HG03378 (cell line): ENCODE results near the gene TOGARAM2.

Source experiments
- ATAC-seq: cut with Tn5 transposase; IDR thresholded peaks from one replicate; pipeline ENCODE4 v1.9.1; 2021; ENCODE audit warnings: mild to moderate bottlenecking, moderate library complexity; ENCODE audit not compliant: unreplicated experiment

TOGARAM2 gene

DNA sequence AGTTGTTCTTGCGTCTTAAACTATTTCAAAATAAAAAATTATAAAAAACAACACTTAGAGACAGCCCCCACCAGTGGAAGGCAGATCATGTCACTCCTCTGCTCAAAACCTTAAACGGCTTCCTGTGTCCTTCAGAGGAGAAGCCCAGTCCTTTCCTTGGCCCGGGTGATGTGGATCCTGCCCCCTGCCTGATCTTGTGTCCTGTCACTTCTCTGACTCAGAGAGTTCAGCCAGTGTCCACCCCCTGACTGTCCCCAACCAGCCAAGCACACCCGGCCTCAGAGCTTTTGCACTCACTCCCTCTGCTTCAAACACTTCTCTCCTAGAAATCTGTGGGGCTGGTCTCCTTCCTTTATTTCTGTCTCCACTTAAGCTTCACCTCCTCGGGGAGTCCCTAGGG lies 35.4 kb downstream of the TOGARAM2 start:
- no peak for ATAC-seq

DNA sequence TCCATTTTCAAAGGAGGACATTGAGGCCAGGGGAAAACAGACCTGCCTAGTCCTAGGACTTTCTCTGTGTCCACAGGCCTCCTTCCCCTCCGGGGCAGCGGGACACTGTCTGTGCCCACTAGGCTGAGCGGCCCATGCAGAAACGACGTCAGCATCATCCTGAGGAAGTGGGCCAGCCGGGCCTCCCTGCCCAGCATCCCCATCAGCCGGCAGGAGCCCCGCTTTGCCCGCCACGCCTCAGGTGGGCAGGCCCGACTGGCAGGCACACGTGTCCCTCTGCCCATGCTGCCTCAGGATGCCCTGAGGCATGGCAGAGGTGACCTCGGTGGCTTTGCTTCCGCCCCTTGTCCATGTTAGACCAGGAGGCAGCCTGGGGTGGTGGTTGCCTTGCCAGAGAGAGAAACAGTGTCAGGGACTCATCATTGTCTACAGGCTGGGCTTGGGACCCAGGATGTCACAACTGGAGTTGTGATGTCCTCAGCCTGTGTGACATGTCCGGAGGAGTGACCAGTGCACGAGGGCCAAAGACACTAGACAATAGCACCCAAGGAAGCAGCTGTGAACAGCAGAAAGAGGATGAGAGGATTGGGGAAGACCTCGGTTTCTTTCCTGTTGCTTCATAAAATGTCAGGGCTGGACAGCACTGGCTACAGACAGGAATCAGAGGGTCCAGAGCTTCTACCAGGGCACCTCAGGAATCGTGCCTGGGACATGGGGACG lies 36.8 kb downstream of the TOGARAM2 start:
- ATAC-seq = no peak

DNA sequence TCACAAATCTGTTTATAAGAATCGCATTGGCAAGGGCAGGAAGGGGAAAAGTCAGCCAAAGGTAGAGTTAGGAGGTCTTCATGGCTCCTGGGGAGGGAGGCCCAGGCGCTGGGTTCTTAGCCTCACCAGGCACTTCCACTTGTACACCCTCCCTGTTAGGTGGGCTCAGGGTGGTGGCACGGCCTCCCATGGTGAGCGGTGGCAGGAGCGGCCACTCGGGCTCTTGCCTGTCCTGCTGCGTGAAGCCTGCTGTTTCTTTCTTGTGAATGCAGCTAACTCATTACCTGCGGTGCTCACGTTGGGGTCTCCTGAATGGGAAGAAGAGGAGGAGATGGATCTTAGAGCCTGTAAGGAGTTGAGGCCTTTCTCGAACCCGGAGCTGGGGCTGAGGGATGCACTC lies 40.8 kb downstream of the TOGARAM2 start:
- no peak for ATAC-seq

DNA sequence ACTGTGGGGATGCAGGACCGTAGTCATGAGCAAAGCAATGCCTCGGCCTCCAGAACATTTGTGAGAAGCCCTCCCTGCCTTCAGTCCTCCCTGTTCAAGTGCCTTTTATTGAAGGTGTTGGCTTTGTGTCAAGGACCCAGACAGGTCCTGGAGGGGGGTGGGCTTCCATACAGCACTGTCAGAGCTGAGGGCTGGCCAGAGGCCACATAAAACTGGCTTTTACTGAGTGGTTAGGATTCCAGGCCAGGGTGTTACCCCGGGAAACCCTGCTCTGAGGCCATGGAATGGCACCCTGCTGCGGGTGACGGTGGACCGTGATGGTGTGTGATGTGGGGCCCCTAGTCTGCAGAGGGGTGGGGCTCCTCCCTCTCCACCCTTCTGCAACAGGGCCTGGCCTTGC lies 41.6 kb downstream of the TOGARAM2 start:
- no peak for ATAC-seq

DNA sequence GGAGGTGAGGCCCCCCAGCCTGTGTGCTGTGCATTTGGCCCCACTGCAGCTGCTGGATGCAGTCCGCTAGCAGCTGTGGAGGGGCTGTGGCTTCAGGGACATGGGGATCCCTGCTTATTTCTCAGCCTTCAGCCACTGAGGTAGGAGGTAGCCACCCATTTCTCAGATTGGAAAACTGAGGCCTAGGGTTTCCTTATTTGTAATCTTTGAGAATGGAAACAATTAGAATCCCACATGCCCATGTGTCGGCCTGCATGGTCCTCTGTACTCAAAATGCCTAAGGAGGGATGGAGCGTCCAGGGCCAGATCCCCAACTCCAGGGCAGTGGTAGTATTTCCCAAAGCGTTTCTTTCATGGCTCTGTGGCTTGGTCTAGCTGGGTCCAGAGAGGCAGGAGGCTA lies 42.1 kb downstream of the TOGARAM2 start:
- no peak for ATAC-seq

DNA sequence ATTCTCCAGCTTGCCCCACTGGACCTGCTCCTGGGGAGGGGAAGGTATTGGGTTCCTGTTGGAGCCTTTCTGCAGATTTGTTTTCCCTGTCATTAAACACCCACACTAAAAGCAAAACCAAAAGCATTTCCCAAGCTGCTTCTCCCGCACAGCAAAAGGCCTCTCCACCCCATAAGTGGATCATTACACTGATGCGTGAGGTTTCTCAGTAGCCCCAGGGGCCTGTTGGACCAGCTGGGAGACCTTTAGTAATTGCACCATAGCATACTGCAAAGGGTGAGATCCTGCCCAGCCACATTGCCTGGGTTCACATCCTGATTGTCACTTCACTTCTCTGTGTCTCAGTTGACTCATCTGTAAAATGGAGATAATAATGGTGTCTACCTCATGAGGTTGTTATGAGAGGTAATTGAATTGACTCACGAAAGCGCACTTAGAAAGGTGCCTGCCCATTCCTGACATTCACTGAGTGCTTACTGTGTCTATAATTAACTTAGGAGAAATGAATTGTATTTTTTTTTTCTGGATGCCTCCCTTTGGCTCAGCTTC lies 43.9 kb downstream of the TOGARAM2 start:
- no peak for ATAC-seq

DNA sequence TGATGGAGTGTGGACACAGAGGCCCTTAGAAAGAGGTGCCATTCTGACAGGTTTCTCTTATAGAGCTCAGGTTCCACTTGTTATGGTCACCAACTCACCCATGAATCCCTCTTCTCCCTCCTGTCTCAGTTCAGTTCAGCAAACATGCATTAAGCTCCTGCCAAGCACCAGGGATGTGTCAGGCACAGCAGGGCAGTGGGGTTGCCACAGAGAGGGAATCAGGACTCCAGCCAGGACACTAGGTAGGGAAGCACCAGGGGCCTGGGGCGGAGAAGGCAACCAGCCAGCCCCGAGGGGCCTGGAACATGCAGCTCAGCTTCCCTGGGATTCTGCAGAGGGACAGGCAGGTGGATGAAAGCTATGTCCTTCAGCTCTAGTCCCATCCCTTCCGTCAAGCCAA lies 44.6 kb downstream of the TOGARAM2 start:
- no peak for ATAC-seq

DNA sequence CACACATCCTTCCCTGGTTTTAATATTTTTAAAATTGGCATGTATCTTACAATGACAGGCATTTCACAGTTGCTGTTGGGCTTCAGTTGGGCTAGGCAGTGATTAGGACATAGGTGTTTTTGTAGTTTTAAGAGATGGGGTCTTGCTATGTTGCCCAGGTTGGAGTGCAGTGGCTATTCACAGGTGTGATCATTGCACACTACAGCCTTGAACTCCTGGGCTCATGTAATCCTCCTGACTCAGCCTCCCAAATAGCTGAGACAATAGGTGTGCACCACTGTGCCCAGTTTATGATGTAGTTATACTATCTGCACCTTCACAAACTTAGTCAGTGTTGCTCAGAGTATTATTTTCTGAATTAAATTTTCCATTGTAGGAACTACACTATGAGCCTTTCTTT lies 49.9 kb downstream of the TOGARAM2 start:
- ATAC-seq = no peak

DNA sequence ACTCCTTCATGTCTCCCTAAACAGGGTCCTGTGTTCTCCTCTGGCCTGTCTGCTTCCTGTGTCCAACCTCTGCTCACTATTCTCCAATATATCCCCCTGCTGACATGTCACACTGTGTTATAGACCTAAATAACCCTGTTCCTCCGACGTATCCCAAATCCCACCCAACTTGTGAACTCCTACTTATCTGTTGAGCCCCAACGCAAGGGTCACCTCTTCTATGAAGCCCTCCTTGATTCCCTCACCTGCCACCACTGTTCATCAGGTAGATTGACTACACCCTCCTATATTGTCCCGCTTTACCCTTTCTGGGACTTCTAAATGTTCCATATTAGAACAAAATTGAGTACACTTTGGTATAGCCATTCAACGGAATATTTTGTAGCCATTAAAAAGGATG lies 51.1 kb downstream of the TOGARAM2 start:
- no peak for ATAC-seq

DNA sequence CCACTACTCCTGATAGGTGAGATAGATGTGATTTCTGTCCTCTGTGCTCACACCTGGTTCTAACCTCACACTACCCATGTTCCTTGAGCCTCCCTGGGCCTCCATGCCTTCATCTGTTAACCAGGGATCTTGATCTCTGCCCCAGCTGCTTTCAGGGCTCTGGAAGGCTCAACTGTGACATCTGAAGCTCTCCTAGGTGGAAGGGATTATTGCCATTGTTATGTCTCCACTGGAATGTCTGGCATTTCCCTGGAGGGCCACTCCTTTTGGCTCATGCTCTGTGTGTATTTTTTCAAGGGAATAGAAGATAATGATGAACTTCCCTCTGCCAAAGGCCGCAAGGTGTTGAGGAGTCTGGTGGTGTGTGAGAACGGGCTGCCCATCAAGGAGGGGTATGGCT lies 52.1 kb downstream of the TOGARAM2 start:
- ATAC-seq = no peak

DNA sequence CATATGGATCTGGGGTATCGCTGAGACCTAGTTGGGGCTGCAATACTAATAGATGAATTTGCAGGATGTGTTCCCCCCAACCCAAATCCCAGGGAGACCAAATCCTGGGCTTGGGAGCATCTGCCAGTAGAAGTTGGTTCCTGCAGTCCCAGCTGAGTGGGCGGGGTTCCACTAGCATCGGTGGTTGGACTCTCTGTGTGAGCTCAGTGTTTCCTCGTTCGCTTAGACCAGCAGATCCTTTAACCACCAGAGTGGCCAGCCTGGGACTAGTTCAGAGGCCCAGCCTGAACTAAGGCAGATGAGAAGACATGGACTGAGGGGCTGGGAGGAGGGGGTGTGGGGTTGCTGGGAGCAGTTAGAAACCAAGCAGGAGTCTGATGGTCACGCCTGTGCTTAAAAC lies 52.6 kb downstream of the TOGARAM2 start:
- ATAC-seq = no peak

DNA sequence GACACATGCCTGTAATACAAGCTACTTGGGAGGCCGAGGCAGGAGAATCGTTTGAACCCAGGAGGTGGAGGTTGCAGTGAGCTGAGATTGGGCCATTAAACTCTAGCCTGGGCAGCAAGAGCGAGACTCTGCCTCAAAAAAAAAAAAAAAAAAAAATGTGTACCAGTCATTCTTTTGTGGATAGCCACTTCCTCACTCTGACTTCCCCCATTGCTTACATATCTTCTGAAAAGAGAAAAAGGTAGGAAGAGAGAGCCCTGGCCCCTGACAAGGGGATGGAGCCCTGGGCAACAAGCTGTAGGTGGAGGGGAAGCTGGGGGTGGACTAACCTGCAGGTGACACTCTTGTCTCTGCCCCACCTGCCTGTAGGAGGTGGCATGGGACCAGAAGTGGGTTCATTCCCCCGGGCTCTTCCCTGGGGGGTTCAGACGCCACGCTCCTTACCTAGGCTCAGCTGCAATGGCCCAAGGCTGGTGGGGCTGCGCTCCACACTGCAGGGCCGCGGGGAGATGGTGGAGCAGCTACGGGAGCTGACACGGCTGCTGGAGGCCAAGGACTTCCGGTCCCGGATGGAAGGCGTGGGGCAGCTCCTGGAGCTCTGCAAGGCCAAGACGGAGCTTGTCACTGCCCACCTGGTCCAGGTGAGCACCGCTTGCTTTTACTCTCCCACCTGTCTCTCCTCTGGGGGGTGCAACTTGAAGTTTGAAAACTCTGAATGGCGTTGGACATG lies 54.1 kb downstream of the TOGARAM2 start:
- ATAC-seq = no peak

DNA sequence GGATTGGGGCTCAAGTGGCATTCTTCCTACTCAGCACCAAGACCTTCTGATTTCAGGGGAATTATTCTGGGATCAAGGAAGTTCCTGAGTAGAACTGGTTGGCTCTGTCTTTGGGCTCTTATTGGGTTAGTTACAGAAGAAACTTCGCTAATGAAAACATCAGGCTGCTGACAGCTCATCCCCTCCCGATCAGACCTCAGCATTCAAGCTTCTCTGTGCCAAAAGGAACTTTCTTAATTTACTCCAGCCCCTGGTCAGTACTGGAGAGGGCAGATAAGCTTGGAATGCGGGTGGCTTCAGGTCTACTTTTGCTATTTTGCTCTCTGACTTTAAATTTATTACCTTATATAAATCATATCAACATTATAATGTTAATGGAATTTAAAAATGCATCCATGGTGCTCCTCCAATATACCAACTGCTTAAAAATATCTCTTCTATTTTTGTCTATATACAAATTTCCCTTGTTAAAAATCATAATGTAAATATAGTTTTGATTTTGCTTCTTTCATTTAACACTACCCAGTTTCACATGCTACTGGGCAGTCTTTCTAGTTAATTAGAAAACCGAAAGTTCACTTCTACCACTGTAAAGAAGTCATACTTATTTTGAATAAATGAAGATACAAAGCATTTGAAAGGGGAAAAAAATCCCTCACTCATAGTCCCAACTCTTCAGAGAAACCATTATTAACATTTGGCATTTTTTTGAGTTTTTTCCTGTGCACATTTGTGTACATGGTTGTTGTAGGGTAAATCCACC lies 58.8 kb downstream of the TOGARAM2 start:
- ATAC-seq = no peak

DNA sequence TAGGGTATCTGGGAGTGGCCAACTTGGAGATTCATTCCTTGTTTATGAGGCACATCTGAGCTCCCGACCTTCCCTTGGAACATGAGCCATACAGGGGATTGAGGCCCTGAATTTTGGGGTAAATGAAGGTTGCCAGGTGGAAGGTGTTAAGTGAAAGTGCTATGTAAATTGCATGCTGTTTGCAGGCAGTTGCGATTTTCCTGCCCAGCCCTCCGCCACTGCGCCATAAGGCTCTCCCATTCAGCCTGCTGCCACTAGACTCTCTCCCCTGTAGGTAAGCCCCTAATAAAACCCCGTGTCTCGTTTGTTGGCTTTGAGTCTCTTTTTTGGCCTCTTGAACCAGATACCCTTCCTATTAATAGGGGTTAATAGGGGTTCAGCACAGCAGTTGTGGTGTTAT lies 59.5 kb downstream of the TOGARAM2 start:
- no peak for ATAC-seq

DNA sequence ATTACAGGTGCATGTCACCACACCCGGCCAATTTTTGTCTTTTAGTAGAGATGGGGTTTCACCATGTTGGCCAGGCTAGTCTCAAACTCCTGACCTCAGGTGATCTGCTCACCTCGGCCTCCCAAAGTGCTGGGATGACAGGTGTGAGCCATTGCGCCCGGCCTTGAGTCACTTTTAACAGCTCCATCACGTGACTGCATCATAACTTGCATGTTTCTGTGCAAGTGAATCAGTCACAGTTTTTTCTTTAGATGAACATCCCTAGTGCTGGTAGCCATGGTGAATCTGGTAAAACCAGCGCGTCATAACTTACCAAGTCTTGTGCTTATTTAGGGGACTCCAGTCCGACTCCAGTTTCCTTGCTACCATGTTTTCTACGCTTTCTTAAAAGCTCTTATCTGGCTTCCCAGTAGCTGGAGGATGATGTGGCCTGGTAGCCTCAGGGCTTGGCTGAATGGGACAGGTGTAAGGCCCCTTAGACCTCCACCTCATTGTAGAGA lies 60.1 kb downstream of the TOGARAM2 start:
- ATAC-seq = no peak

DNA sequence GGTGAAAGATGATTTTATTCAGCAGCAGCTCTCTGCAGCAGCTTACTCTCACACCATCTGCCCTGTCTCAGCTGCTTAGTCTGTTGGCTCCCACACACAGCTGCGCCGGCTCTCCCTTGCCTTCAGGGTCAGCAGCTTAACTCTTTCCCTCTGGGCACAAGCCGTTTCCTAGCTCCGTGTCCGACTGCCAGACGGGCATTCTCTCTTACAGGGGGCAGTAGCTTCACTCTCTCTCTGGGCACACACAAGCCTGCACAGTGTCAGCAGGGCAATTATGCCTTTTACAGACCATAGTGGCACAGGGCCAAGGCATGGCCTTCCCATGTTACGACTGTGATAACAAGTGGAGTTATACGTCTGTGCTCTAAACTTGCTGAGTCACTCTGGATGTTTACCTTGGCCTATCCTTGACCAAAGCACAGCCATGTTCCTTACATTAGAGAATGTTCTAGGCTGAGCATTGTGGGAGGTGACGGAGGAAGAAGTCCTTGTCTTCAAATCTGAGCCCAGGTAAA lies 61.5 kb downstream of the TOGARAM2 start:
- no peak for ATAC-seq

DNA sequence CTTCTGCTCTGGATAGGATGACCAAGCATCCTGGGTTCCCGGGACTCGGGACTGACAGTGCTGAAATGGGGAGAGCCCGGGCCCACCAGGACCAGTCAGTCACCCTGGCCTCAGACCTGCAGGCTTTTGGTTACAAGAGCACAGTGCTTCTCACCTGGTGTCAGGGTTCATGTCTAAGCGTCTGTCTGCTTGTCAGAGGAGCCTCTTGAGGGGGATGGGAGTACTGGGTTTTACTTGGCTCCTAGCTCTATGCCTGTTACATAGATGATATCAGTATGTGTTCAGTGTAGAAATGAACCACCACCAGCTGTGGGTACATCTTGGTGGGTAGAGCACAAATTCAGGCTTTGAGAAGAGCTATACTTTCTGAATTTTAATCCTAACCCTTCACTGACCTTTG lies 63.4 kb downstream of the TOGARAM2 start:
- no peak for ATAC-seq

DNA sequence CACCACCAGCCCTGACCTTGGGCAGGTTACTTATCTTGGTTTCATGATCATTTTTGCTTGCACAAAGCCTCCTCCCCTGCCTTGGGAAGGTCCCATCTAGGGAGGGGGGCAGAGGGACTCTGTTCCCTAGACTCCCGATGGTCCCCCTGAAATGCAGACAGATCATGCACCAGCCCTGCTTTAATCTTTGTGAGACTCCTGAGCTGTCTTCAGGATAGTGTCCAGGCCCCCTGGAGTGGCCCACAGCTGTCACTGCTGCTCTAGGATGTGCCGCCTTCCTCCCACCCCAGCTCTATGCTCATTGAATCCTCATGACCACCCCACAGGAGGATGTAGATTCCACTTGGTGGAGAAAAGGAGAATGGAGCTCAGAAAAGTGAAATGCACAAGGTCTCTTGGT lies 65.2 kb downstream of the TOGARAM2 start:
- ATAC-seq = no peak

DNA sequence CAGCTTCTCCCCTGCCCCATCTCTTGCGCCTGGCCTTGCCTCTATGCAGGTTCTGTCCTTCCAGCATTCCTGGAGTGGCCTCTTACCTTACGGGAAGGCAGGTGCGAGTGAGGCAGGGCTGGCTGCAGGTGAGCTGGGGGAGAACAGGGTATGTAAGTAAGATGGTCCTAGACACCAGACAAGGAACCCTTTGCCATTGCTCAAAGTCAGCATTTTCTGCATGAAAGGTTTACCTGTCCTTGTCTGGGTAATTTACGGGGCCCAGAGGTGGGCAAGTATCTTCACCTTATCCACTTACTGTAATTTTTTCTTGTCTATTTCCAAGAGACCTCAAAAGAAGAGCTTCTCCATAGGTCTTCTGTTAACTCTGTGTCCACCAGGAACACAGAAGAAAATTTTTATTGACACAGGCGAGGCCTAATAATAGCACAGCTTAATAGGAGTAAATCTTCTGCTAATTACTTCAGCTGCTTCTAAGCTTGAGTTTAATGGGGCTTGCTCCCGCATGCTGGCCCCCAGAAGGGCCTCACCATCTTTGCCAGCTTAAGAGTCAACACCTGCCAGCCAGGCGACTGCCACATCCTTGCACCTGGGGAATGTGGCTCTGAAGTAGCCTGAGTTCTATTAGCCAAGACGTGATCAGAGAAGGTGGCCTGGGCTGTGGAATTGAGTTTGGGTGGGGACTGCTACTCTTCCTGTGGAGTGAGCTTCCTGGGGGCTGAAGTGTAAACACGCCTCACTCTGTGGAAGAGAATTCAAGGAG lies 66.2 kb downstream of the TOGARAM2 start:
- ATAC-seq = no peak

DNA sequence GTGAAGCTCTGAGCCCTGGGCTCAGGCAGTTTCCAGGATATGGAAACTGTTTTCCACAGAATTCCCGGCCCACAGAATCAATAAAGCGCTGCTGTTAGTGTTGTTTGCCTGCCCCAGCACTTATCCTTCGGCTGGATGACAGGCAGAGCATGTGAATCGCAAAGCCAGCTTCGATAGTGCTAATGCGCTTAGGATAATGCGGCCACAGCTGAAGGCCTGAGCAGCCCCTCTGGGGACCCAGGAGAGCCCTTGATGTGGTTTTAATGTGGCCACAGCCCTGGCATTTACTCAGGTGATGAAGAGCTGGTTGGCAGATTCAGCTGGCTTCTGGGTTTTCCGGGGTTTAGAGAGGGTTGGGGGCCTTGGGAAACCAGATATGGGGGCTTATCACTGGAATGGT lies 69.5 kb downstream of the TOGARAM2 start:
- no peak for ATAC-seq

DNA sequence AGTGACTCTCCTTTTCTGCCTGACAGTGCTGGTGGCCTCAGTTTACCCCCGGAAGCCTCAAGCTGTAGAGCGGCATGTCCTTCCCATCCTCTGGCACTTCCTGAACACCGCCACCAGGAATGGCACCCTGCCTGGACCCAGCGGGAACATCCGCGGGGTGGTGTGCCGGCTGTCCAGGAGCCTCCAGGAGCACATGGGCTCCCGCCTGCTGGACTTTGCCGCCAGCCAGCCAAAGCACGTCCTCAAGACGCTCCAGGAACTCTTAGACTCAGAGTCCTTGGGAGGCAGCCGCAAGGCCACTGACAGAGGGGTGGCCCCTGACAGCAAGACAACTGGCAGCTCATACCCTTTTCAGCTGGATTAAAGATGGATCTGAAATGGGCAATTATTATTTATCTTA lies 70.6 kb downstream of the TOGARAM2 start:
- ATAC-seq = no peak
